Measurements from ENCODE around the gene MAPKBP1.

DNA sequence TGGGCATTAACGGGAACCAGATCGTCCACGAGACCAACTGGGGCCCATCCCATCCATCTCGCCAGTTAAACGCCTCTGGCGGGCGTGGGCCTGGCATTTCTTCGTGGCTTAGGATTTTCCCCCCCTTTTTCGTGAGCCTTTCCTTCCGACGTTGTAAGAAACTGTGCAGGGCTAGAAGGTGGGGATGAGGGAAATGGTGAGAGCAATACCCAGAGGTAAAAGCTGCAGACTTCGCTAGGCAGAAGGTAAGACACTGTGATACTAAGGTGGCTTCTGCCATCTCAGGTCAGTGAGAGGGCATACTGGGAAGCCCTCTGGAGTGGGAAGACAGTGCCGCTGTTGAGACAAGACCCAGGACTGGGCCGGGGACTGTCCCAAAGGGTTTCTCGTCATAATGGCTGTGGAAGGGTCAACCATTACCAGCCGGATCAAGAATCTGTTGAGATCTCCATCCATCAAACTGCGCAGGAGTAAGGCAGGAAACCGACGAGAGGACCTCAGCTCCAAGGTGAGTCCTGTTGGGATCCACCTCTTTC is 666 bp downstream of the MAPKBP1 start:
- no peak for TF ChIP-seq CTCF (IDR thresholded peaks at IDR 0.05; ENCODE audit: low read length)
- TF ChIP-seq EZH2 (optimal IDR thresholded peaks at IDR 0.05; ENCODE audit: low read depth, low read length), result no peak
- no peak for TF ChIP-seq EZH2phosphoT487 (IDR thresholded peaks at IDR 0.05; ENCODE audit: low read length)

Data from MM.1S (cell line).